ENCODE measurements around the gene BRIP1.

The BRIP1 gene

DNA sequence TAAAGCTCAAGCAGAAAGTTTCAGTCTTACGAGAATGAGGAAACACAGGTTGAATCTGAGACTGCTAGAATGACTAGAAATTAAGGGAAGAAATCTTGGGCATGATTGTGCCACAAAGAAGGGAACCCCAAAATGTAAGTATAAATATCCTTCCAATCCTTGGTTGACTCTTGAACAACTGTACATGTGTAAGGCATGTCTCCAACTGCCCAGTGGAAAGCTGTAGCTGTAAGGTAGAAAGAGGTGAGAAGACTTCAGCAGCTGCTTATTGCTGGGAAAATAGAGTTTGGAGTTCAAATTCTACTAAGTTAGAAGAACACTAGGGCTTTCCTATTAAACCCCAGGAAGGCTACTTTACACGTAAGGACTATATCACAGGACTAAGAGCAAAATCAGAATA is 212.6 kb downstream of the BRIP1 start:
- no peak for DNase-seq

DNA sequence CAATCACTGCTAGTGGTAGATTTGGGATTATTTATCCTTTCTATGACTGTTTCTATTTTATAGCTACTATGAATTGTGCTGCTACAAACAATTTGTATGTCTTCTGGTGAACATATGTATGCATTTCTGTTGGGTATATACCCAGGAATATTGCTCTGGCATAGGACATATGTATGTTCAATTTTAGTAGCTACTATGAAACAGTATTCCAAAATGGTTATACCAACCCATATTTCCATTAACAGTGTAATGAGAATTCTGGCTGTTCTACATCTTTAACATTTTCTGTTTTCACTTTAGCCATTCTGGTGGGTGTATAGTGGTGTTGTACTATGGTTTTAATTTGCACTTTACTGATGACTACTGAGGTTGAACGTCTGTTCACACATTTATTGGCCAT is 214.7 kb downstream of the BRIP1 start:
- DNase-seq, result no peak

DNA sequence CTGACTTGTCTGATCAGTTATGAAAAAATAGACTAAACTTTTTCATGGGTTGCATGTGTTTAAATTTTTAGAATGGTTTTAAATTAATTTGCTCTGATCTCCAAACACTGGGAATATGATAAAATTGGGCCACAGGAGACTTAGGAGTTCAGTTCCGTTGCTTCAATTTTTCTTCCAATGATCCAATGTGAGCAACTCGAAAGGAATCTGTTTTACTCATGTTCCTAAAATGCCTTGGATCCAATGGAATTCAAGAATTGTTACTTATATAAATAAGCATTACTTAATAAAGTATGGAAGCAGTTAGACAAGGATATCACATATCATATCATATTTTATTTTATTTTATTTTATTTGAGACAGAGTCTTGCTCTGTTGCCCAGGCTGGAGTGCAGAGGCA is 216.3 kb downstream of the BRIP1 start:
- no peak for DNase-seq

DNA sequence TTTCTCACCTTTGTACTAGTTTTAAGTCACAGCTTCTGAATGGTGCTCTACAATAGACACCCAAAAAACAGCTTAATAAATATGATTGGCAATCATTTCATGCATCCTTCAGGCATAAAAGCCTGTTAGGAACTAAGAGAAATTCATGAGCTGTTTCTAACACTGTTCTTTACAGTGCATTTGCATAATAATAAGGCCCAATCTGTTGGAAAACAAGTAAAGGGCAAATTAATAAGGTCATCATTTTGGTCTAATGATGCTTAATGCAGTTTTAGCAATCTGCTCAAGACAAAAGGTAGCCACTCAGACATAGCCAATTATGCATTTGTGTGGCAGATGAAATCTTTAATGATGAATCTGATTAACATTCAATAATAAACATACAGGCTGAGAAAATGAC is 216.8 kb downstream of the BRIP1 start:
- no peak for DNase-seq

DNA sequence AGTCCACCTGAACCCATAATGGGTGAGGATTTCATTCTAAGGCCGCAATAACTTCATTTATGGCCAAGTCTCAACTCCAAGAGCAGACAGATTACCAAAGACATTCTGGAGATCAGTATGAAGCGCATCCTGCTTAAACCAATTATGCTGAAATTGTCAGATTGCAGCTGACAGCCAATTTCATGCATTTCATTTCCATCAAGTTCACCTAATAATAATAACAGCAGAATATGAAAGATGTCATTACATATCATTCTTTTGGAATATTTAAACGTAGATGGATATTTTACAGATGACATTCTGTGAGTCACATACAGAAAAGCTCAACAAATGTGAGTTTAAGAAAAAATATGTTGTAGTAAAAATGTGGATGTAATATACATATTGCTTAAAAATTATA is 217.4 kb downstream of the BRIP1 start:
- no peak for DNase-seq

DNA sequence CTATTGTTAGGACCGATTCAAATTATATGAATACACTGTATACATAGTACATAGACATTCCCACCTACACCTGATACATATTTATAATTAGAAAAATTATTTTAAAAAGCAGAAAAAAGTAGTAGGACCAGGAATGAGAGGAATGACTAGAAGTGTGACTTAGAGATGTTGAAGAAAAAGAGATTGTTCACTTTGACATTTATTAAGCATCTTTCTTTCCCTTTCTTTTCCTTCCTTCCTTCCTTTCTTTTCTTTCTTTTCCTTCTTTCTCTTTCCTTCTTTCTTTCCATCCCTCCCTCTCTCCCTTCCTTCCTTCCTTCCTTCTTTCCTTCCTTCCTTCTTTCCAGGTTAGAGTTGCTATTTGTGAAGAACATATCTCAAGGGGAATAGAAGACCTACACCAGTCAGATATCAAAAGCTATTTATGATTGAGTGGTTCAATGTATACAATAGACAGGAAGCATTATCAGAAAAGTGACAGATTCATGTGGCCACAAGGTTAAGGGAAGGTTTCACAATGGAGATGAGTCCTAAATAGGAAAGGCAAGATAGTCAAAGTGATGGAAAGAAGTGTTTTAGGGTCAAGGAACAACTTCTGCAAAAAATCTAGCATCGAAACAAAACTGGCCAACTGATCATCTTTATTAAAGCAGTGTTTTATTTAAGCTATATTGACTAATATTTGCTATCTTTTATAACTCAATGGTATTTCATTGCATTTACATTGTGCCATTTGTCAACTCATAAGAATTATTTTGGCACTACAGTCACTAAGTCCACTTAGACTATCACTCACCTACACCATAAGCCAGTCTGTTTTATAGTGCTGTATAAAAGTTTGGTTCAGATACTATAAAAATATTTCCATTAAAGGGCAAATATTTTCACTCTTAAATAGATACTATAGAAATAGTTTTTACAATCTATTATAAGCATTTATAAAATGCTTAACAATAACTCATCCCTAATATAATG is 218.2 kb downstream of the BRIP1 start:
- DNase-seq, result no peak

DNA sequence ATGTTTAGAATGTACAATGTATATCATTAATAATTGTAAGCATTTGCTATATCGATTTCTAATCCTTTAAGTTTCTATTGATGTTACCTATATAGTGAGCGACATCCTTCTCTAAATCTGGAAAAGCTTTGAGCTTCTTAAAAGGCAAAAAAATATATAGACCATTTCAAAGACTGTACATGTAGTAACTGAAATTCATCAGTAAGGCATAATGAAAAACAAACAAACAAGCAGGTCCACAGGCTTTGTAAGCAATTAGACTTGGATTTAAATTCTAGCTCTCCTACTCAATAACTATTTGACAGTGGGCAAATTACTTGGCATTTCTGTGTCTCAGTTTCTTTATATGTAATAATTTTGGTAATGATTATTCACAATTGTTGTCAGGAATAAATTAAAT is 220.6 kb downstream of the BRIP1 start:
- DNase-seq, result no peak

DNA sequence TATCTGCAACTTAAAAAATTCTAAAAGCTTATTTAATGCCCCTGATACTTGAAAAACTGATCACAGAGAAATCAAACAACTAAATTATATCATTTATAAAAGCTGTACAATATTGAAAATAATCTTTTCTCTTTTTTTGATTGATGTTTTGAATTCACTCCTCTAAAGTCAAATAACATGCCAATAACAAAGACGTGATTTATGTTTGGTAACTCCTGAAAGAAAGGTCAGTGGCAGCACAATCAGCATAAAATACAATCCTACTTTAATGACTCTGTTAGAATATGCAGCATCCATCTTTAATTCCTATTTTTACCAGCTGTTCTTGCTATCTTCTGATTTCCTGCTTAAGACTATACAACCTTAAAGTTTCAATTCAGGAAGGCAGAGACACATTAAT is 221.6 kb downstream of the BRIP1 start:
- no peak for DNase-seq

DNA sequence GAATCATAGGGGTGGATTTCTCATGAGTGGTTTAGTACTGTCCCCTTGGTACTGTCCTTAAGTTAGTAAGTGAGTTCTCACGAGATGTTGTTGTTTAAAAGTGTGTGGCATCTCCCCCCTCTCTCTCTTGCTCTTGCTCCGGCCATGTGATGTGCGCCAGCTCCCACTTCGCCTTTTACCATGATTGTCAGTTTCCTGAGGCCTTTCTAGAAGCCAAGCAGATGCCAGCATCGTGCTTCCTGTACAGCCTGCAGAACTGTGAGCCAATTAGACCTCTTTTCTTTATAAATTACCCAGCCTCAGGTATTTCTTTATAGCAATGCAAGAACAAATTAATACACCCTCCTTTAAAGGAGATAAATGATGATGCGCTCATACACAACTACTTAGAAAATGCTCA is 222.2 kb downstream of the BRIP1 start:
- no peak for DNase-seq

DNA sequence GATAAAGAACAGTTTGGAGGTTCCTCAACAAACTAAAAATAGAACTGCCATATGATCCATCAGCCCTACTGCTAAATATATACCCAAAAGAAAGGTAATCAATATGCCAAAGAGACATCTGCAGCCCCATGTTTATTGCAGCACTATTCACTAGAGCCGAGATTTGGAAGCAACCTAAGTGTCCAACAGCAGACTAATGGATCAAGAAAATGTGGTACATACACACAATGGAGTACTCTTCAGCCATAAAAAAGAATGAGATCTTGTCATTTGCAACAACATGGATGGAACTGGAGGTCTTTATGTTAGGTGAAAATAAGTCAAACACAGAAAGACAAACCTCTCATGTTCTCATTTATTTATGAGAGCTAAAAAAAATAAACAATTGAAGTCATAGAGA is 223.5 kb downstream of the BRIP1 start:
- no peak for DNase-seq

DNA sequence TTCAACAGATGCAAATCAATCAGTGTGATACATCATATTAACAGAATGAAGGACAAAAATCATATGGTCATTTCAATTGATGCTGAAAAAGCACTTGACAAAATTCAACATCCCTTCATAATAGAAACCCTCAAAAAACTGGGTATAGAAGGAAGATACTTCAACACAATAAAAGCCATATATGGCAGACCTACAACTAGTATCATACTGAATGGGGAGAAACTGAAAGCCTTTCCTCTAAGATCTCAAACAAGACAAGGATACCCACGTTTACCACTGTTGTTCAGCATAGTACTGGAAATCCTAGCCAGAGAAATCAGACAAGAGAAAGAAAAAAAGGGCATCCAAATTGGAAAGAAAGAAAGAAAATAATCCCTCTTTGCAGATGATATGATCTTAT is 225.2 kb downstream of the BRIP1 start:
- no peak for DNase-seq

DNA sequence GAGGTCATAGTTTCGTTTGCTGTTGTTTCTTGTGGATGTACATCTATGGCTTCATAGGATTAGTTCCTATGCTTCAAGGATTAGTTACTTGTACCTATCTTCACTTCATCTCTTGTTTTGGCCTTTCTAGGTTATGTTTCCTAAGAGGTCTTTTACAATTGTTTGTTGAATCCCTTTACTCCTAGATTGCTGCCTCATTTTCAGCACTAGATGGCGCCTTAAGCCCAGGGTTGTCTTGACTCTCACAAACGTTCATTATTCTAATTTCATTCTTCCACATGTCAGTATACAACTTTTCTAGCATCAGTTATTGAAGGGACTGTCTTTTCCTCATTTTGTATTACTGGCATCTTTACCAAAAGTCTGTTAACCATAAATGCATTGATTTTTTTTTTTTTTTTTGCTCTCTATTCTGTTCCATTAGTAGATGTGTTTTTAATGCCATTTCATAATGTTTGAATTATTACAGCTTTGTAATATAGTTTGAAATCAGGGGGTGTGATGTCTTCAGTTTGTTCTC is 227.4 kb downstream of the BRIP1 start:
- peak; percentile 23 for DNase-seq

DNA sequence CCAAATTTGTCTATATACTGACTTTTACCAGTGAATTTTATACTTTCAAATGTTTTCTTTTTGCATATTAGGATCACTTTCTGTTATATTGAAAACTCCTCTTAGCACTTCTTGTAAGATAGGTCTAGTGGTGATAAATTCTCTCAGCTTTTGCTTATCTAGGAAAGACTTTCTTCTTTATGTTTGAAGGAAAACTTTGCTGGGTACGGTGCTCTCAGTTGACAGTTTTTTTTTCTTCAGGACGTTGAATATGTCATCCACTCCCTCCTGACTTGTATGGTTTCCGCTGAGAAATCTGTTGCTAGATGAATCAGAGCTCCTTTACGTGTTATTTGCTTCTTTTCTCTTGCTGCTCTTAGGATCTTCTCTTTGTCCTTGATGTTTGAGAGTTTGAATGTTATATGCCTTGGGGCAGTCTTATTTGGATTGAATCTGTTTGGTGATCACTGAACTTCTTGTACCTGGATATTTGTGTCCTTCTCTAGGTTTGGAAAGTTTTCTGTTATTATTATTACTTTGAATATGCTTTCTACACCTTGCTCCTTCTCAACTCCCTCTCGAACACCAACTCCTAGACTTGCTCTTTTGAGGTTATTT is 228.3 kb downstream of the BRIP1 start:
- no peak for DNase-seq

DNA sequence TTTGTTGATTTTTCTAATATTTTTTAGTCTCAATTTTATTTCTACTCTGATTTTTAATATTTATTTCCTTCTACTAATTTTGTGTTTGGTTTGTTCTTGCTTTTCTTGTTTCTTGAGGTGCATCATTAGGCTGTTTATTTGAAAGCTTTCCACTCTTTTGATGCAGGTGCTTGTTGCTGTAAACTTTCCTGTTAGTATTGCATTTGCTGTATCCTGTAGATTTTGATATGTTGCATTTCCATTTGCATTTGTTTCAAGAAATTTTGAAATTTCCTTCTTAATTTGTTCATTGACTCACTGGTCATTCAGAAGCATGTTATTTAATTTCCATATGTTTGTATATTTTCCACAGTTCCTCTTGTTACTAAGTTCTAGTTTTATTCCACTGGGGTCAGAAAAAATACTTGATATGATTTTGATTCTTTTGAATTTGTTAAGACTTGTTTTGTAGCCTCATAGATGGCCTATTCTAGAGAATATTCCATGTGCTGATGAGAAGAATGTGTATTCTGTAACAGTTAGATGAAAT is 229.3 kb downstream of the BRIP1 start:
- no peak for DNase-seq

DNA sequence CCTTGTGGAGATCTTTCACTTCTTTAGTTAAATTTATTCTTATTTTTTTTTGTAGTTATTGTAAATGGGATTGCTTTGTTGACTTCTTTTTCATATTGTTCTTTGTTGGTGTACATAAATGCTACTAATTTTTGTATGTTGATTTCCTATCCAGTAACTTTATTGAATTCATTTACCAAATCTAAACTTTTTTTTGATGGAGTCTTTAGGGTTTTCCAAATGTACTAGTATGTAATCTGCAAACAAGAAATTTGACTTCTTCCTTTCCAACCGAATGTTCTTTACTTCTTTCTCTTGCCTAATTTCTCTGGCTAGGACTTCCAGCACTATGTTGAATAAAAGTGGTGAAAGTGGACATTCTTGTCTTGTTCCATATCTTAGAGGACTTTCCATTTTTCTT is 230.5 kb downstream of the BRIP1 start:
- no peak for DNase-seq

DNA sequence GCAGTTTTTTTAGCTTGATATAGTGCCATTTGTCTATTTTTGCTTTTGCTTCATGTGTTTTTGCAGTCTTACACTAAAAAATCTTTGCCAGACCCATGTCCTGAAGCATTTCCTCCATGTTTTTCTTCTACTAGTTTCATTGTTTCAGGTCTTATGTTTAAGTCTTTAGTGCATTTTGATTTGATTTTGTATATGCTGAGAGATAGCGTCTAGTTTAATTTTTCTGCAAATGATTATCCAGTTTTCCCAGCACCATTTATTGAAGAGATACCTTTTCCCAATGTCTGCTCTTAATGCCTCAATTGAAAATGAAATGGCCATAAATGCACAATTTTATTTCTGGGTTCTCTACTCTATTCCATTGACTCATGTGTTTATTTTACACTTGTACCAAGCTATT is 231.5 kb downstream of the BRIP1 start:
- DNase-seq, result no peak
